ENCODE data around the gene PXYLP1. TPM values are rescaled to one million over a fixed set of nuclear protein-coding genes. Genes with fewer than 3 reads are reported as not detected.
A peak's percentile ranks its signal among the peaks of the same experiment; 100 is the strongest.

The PXYLP1 gene
- total RNA-seq, 1 donor from 2014 or later: 11.5 TPM

- H3K27me3 ChIP-seq (ENCODE audit: control insufficient read depth, insufficient read depth, low read length): no peaks in the 10 kb centered on the region
- H3K4me3 ChIP-seq (ENCODE audit: low read depth, low read length): no peak overlapping the region
- H3K36me3 ChIP-seq (ENCODE audit: control insufficient read depth, insufficient read depth, low read length): no peaks in the 10 kb centered on the region
- no peak for DNase-seq (ENCODE audit: low read depth)
- peak; percentile 63 for TF ChIP-seq CTCF (IDR thresholded peaks at IDR 0.05; ENCODE audit: insufficient read depth, low read length, poor library complexity, severe bottlenecking)
These were observed 47.7 kb downstream of the PXYLP1 start for GRCh38 chr3:141279077-141279967.

GRCh38 chr3:141280086-141280485 lies 48.5 kb downstream of the PXYLP1 start:
- H3K4me3 ChIP-seq (ENCODE audit: low read depth, low read length): no peak overlapping the region
- DNase-seq (ENCODE audit: low read depth): no peak
- H3K36me3 ChIP-seq (ENCODE audit: control insufficient read depth, insufficient read depth, low read length): no peaks in the 10 kb centered on the region
- H3K27me3 ChIP-seq (ENCODE audit: control insufficient read depth, insufficient read depth, low read length): no peaks in the 10 kb centered on the region
- TF ChIP-seq CTCF (IDR thresholded peaks at IDR 0.05; ENCODE audit: insufficient read depth, low read length, poor library complexity, severe bottlenecking): no peak

- TF ChIP-seq CTCF (IDR thresholded peaks at IDR 0.05; ENCODE audit: insufficient read depth, low read length, poor library complexity, severe bottlenecking): peak; percentile 7
- Histone ChIP-seq H3K36me3 (ENCODE audit: control insufficient read depth, insufficient read depth, low read length) (no peaks in the 10 kb centered on the region), H3K4me3 (ENCODE audit: low read depth, low read length) (no peak overlapping the region), H3K27me3 (ENCODE audit: control insufficient read depth, insufficient read depth, low read length) (no peaks in the 10 kb centered on the region)
- DNase-seq (ENCODE audit: low read depth): no peak
These were observed 49.1 kb downstream of the PXYLP1 start for GRCh38 chr3:141280690-141281089.

- H3K4me3 ChIP-seq (ENCODE audit: low read depth, low read length): no peak overlapping the region
These were observed 53.9 kb downstream of the PXYLP1 start for GRCh38 chr3:141285570-141285969.

GRCh38 chr3:141286856-141287255 lies 55.2 kb downstream of the PXYLP1 start:
- H3K36me3 ChIP-seq (ENCODE audit: control insufficient read depth, insufficient read depth, low read length): no peaks in the 10 kb centered on the region
- no peak overlapping the region for H3K4me3 ChIP-seq (ENCODE audit: low read depth, low read length)
- no peaks in the 10 kb centered on the region for H3K27me3 ChIP-seq (ENCODE audit: control insufficient read depth, insufficient read depth, low read length)
- no peak for TF ChIP-seq CTCF (IDR thresholded peaks at IDR 0.05; ENCODE audit: insufficient read depth, low read length, poor library complexity, severe bottlenecking)
- no peak for DNase-seq (ENCODE audit: low read depth)

More at GRCh38 chr3:141285570-141285969, 53.9 kb downstream of the PXYLP1 start:
- Histone ChIP-seq H3K36me3 (ENCODE audit: control insufficient read depth, insufficient read depth, low read length) (no peaks in the 10 kb centered on the region), H3K27me3 (ENCODE audit: control insufficient read depth, insufficient read depth, low read length) (no peaks in the 10 kb centered on the region)
- TF ChIP-seq CTCF (IDR thresholded peaks at IDR 0.05; ENCODE audit: insufficient read depth, low read length, poor library complexity, severe bottlenecking): no peak
- DNase-seq (ENCODE audit: low read depth): no peak
